ENCODE measurements around the gene MYO19.
A peak's percentile ranks its signal among the peaks of the same experiment; 100 is the strongest.

Gene MYO19

GRCh38 chr17:36527621-36528250 is 6.9 kb downstream of the MYO19 start:
- Histone ChIP-seq H2AK5ac (ENCODE audit: low read length) (no peak overlapping the region), H3K18ac (ENCODE audit: low read length) (no peak overlapping the region), H2AFZ (ENCODE audit: insufficient read depth, low read length, poor library complexity) (no peak overlapping the region), H3K9ac (ENCODE audit: low read length) (no peak overlapping the region), H3K23ac (ENCODE audit: low read length) (no peak overlapping the region), H4K8ac (ENCODE audit: low read depth, low read length) (no peak overlapping the region), H3K79me2 (ENCODE audit: control insufficient read depth, insufficient read depth, low read length, poor library complexity) (no peaks in the 10 kb centered on the region), H2BK5ac (ENCODE audit: low read depth, low read length, poor library complexity) (no peak overlapping the region), H3K14ac (ENCODE audit: low read length) (no peak overlapping the region), H4K91ac (ENCODE audit: low read depth, low read length) (no peak overlapping the region), H3K4me2 (ENCODE audit: low read length) (peak overlapping the region; percentile 8), H4K12ac (ENCODE audit: low read depth, low read length) (no peak overlapping the region), H3K4ac (ENCODE audit: low read depth, low read length) (no peak overlapping the region), H3K27ac (ENCODE audit: low read depth, low read length) (no peak overlapping the region), H3K4me3 (ENCODE audit: low read depth, low read length) (no peak overlapping the region), H3K4me1 (ENCODE audit: control insufficient read depth in 1 of 2, insufficient read depth in 2 of 2, low read length in 2 of 2) (no peaks in the 10 kb centered on the region), H3K79me1 (ENCODE audit: low read length) (no peaks in the 10 kb centered on the region), H3K9me3 (ENCODE audit: insufficient read depth, low read depth, low read length) (no peaks in the 10 kb centered on the region), H2BK12ac (ENCODE audit: low read length) (no peak overlapping the region), H3K36me3 (ENCODE audit: control insufficient read depth in 1 of 2, insufficient read depth in 2 of 2, low read length in 2 of 2) (peaks cover 45 to 60% of the 10 kb centered on the region in 2 experiments), H3K27me3 (ENCODE audit: insufficient read depth, low read length) (no peaks in the 10 kb centered on the region), H2BK120ac (ENCODE audit: insufficient read depth, low read length, poor library complexity) (no peak overlapping the region)
- no CpG with 5 or more reads among the region's 7 CpGs for WGBS (ENCODE audit: extremely low coverage, insufficient coverage, insufficient read length)
- DNase-seq: no peak

- no peak overlapping the region for H2BK12ac ChIP-seq (ENCODE audit: low read length)
- no peak overlapping the region for H3K4me3 ChIP-seq (ENCODE audit: low read depth, low read length)
- no peaks in the 10 kb centered on the region for H3K79me1 ChIP-seq (ENCODE audit: low read length)
- H4K91ac ChIP-seq (ENCODE audit: low read depth, low read length): no peak overlapping the region
- no peaks in the 10 kb centered on the region for H3K9me3 ChIP-seq (ENCODE audit: insufficient read depth, low read depth, low read length)
- no peak overlapping the region for H3K9ac ChIP-seq (ENCODE audit: low read length)
- H3K4me1 ChIP-seq (ENCODE audit: control insufficient read depth in 1 of 2, insufficient read depth in 2 of 2, low read length in 2 of 2): no peaks in the 10 kb centered on the region
- H3K36me3 ChIP-seq (ENCODE audit: control insufficient read depth in 1 of 2, insufficient read depth in 2 of 2, low read length in 2 of 2): peaks cover 40 to 48% of the 10 kb centered on the region in 2 experiments
- no peaks in the 10 kb centered on the region for H3K27me3 ChIP-seq (ENCODE audit: insufficient read depth, low read length)
- no peak for DNase-seq
- H2AFZ ChIP-seq (ENCODE audit: insufficient read depth, low read length, poor library complexity): no peak overlapping the region
- H3K79me2 ChIP-seq (ENCODE audit: control insufficient read depth, insufficient read depth, low read length, poor library complexity): no peaks in the 10 kb centered on the region
- H4K8ac ChIP-seq (ENCODE audit: low read depth, low read length): no peak overlapping the region
- no peak overlapping the region for H2BK120ac ChIP-seq (ENCODE audit: insufficient read depth, low read length, poor library complexity)
- no peak overlapping the region for H3K23ac ChIP-seq (ENCODE audit: low read length)
- no peak overlapping the region for H3K18ac ChIP-seq (ENCODE audit: low read length)
- no peak overlapping the region for H4K12ac ChIP-seq (ENCODE audit: low read depth, low read length)
- no peak overlapping the region for H2BK5ac ChIP-seq (ENCODE audit: low read depth, low read length, poor library complexity)
- WGBS (ENCODE audit: extremely low coverage, insufficient coverage, insufficient read length): no CpG with 5 or more reads among the region's 6 CpGs
- no peak overlapping the region for H3K4me2 ChIP-seq (ENCODE audit: low read length)
- H3K27ac ChIP-seq (ENCODE audit: low read depth, low read length): no peak overlapping the region
- H3K4ac ChIP-seq (ENCODE audit: low read depth, low read length): no peak overlapping the region
- no peak overlapping the region for H3K14ac ChIP-seq (ENCODE audit: low read length)
- H2AK5ac ChIP-seq (ENCODE audit: low read length): no peak overlapping the region
Observed at GRCh38 chr17:36525888-36526287, 8.8 kb downstream of the MYO19 start.

DNA sequence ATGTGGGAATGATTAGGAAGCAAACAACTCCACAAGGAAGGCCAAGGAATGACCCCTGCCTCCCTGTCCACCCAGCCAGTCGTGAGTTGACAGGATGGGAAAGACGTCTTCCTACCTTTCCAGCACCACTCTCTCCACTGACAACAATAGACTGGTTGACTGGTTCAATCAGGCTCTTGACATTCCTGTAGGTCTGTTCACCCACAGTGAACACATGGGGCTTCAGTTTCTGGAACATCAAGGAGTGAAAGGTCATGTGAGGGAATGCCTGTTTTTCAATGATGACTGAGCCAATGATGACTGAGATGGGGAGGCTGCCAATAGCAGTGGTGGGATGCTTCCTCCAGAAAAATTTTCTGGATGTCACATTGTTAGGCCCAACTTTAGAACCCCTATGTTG is 9.6 kb downstream of the MYO19 start:
- H2BK12ac ChIP-seq (ENCODE audit: low read length): no peak overlapping the region
- no peak overlapping the region for H2AFZ ChIP-seq (ENCODE audit: insufficient read depth, low read length, poor library complexity)
- H3K27me3 ChIP-seq (ENCODE audit: insufficient read depth, low read length): no peaks in the 10 kb centered on the region
- H3K9me3 ChIP-seq (ENCODE audit: insufficient read depth, low read depth, low read length): no peaks in the 10 kb centered on the region
- H2BK5ac ChIP-seq (ENCODE audit: low read depth, low read length, poor library complexity): no peak overlapping the region
- H3K79me1 ChIP-seq (ENCODE audit: low read length): no peaks in the 10 kb centered on the region
- H3K9ac ChIP-seq (ENCODE audit: low read length): no peak overlapping the region
- H3K4me2 ChIP-seq (ENCODE audit: low read length): no peak overlapping the region
- WGBS (ENCODE audit: extremely low coverage, insufficient coverage, insufficient read length): no CpG with 5 or more reads among the region's 2 CpGs
- H3K79me2 ChIP-seq (ENCODE audit: control insufficient read depth, insufficient read depth, low read length, poor library complexity): no peaks in the 10 kb centered on the region
- H4K8ac ChIP-seq (ENCODE audit: low read depth, low read length): no peak overlapping the region
- H4K12ac ChIP-seq (ENCODE audit: low read depth, low read length): no peak overlapping the region
- no peak overlapping the region for H3K4ac ChIP-seq (ENCODE audit: low read depth, low read length)
- no peak overlapping the region for H3K23ac ChIP-seq (ENCODE audit: low read length)
- H3K4me3 ChIP-seq (ENCODE audit: low read depth, low read length): no peak overlapping the region
- H3K18ac ChIP-seq (ENCODE audit: low read length): peak overlapping the region; percentile 3
- no peak overlapping the region for H3K14ac ChIP-seq (ENCODE audit: low read length)
- no peak overlapping the region for H3K27ac ChIP-seq (ENCODE audit: low read depth, low read length)
- no peak overlapping the region for H4K91ac ChIP-seq (ENCODE audit: low read depth, low read length)
- no peak overlapping the region for H2BK120ac ChIP-seq (ENCODE audit: insufficient read depth, low read length, poor library complexity)
- H3K4me1 ChIP-seq (ENCODE audit: control insufficient read depth in 1 of 2, insufficient read depth in 2 of 2, low read length in 2 of 2): no peaks in the 10 kb centered on the region
- no peak for DNase-seq
- no peak overlapping the region for H2AK5ac ChIP-seq (ENCODE audit: low read length)
- peaks cover 40 to 48% of the 10 kb centered on the region in 2 experiments for H3K36me3 ChIP-seq (ENCODE audit: control insufficient read depth in 1 of 2, insufficient read depth in 2 of 2, low read length in 2 of 2)

DNA sequence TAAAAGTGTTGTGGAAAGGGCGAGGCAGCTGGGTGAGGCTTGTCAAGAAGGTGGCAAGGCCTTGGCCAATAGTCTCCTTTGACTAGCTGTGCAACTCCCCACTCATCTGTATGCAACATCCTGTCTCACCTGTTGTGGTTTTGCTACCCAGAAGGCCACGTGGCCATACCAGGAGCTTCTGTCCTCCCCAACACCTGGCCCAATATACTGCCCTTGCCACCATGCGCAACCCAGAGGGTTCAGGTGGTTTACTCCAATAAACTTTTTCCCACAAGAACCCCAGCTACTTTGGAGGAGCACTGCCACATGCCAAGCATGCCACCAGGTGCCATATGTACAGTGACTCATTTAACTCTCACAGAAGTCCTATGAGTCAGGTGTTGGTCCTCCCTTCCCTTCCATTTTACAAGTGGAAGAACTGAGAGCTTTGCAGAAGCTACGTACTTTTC is 10.2 kb downstream of the MYO19 start:
- H3K79me1 ChIP-seq (ENCODE audit: low read length): no peaks in the 10 kb centered on the region
- no peak overlapping the region for H3K14ac ChIP-seq (ENCODE audit: low read length)
- H3K27me3 ChIP-seq (ENCODE audit: insufficient read depth, low read length): no peaks in the 10 kb centered on the region
- H2AK5ac ChIP-seq (ENCODE audit: low read length): no peak overlapping the region
- H3K4ac ChIP-seq (ENCODE audit: low read depth, low read length): no peak overlapping the region
- no peak overlapping the region for H4K8ac ChIP-seq (ENCODE audit: low read depth, low read length)
- no peak overlapping the region for H3K4me3 ChIP-seq (ENCODE audit: low read depth, low read length)
- H3K27ac ChIP-seq (ENCODE audit: low read depth, low read length): no peak overlapping the region
- H3K9ac ChIP-seq (ENCODE audit: low read length): no peak overlapping the region
- H3K4me1 ChIP-seq (ENCODE audit: control insufficient read depth in 1 of 2, insufficient read depth in 2 of 2, low read length in 2 of 2): no peaks in the 10 kb centered on the region
- no CpG with 5 or more reads among the region's 4 CpGs for WGBS (ENCODE audit: extremely low coverage, insufficient coverage, insufficient read length)
- no peaks in the 10 kb centered on the region for H3K79me2 ChIP-seq (ENCODE audit: control insufficient read depth, insufficient read depth, low read length, poor library complexity)
- peaks cover 38 to 45% of the 10 kb centered on the region in 2 experiments for H3K36me3 ChIP-seq (ENCODE audit: control insufficient read depth in 1 of 2, insufficient read depth in 2 of 2, low read length in 2 of 2)
- H3K23ac ChIP-seq (ENCODE audit: low read length): no peak overlapping the region
- no peak for DNase-seq
- no peak overlapping the region for H4K91ac ChIP-seq (ENCODE audit: low read depth, low read length)
- H3K9me3 ChIP-seq (ENCODE audit: insufficient read depth, low read depth, low read length): no peaks in the 10 kb centered on the region
- no peak overlapping the region for H4K12ac ChIP-seq (ENCODE audit: low read depth, low read length)
- H2BK12ac ChIP-seq (ENCODE audit: low read length): no peak overlapping the region
- H2AFZ ChIP-seq (ENCODE audit: insufficient read depth, low read length, poor library complexity): no peak overlapping the region
- no peak overlapping the region for H2BK5ac ChIP-seq (ENCODE audit: low read depth, low read length, poor library complexity)
- no peak overlapping the region for H3K4me2 ChIP-seq (ENCODE audit: low read length)
- no peak overlapping the region for H2BK120ac ChIP-seq (ENCODE audit: insufficient read depth, low read length, poor library complexity)
- no peak overlapping the region for H3K18ac ChIP-seq (ENCODE audit: low read length)

Measured in trophoblast cell (in vitro differentiated cells and primary cell).